GM18526 (cell line): ENCODE results near the gene ANKRD60.

Experiments
- POLR2A ChIP-seq: IDR thresholded peaks from 3 replicates; pipeline ENCODE4 v1.6.1; 2011; ENCODE audit not compliant: insufficient read length; ENCODE audit errors: extremely low read depth

Gene ANKRD60

DNA sequence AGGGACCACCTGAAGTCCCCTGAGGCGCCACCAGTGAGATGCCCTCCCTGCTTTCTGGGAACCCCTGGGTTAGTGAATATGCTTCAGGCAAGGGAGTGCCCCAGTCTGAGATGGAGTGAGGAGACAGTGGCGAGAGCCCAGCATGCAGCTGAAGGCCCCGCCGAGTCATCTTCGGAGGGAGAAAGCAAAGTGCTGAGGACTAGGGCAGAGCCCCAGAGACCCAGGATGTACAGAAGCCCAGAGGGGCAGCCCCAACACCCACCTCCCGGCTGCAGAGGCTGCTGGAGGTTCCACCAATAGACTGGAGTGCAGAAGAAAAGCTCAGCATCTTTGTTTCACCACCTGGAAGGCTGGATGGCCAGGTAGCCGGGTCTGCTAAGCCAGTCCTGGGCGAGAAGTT lies 14.1 kb downstream of the ANKRD60 start:
- no peak for TF ChIP-seq POLR2A

DNA sequence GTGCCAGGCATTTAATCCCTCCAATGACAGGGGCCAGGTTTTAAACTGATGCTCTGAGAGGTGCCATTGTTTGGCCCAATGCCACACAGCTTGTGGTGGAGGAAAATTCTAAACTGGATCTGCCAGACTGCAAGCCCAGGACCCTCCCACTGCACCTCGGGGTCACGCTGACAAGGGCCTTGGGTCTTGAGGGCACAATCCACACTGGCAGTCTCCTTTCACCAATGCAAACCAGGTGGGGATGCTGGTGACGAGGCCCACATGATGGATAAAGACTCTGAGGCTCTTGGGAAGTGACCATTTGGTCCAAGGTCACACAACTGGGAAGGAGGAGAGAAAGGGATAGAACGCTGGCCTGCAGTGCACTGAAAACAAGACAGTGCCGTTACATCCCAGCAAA lies 14.7 kb downstream of the ANKRD60 start:
- TF ChIP-seq POLR2A = no peak

DNA sequence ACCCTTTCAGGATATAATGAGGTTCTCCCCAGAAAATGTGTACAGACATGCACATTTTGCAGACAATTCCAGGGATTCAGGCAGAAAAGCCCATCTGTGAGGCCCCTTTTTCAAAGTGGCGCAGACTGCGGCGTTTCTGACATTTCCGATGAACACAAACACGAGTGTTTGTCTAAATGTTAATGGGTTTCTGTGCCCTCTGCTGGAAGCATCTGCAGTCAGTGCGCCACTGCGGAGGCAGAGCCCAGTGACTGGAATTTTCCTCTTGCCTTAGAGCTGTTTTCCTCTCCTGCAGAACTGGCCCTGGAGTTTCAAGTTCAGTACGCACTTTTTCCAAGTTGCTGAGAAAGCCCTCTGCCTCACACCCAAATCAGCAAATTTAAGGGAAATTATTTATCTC lies 15.3 kb downstream of the ANKRD60 start:
- no peak for TF ChIP-seq POLR2A

DNA sequence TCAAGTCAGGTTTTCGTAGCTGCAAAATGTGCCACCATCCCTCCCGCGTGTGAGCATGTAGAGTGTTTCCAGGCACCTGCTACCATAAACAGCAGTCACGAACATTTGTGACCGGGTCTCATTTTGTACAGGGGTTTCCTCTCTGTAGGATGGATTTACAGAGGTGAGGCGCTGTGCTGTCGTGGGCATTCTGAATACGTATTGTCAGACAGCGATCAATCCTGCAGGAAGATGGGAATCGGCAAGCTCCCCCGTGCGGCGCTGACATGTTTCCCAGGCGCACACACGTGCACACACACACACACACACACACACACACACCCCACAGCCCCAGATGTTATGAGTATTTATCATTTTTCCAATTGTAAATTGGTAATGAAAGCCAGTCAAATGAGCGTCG lies 15.8 kb downstream of the ANKRD60 start:
- no peak for TF ChIP-seq POLR2A

DNA sequence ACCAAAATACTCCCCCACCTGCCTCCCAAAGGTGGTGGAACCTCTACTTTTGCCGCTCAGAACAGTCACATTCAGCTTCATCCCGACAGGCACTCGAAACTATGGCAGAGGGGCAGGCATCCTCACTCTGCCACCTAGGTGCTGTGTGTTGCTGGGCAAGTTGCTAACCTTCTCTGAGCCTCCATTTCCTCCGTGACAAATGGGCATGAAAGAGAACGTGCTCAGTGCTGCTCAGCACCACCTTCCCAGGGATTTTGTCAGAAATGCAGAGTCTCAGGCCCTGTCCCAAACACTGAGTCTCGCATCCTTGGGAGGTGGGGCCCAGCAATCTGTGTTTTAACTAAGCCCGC lies 18.1 kb downstream of the ANKRD60 start:
- no peak for TF ChIP-seq POLR2A

DNA sequence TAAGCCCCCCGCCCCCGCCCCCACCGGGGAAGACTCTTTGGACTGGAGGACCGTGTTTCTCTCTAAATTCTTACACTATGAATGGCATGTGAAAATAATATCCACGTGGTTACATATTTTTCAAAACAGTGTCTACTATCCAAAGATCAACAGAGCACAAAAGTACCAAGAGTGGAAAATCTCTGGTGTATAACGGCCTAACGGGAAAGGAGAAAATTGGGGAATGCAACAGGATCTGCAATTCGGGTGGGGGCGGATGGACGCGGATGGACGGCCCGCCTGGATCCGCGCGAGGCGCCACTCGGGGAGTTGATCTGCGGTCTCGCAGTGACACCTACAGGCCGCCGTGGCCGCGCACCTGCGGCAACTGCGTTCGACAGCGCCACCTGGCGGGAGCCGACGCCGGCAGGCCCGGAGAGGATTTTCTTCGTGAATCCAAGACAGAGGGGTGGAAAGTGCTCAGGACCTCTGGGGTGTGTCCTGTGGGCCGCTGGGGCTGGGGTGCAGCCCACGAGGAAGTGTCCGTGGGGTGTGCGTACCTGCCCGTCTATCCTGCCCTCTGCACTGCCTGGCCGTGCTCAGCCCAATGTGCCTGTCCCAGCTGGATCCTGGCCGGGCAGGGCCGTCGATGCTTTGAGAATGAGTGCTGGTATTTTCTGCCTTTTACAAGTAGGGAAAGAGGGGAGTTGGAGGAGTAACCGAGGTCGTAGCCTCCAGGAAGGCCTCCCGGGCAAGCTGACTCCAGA lies 18.6 kb downstream of the ANKRD60 start:
- TF ChIP-seq POLR2A = no peak

DNA sequence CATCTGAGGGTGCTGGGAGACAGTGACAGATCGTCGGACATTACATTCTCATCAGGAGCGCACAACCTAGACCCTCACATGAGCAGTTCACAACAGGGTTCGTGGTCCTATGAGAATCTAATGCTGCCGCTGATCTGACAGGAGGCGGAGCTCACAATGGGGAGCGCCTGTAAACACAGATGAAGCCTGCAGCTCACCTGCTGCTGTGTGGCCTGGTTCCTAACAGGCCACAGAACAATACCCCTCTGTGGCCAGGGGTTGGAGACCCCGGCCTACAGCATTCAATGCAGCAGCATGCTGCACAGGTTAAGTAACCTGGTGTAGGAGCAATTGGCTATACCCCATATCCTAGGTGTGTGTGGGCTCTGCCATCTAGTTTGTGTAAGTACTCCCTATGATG lies 19.5 kb downstream of the ANKRD60 start:
- no peak for TF ChIP-seq POLR2A

DNA sequence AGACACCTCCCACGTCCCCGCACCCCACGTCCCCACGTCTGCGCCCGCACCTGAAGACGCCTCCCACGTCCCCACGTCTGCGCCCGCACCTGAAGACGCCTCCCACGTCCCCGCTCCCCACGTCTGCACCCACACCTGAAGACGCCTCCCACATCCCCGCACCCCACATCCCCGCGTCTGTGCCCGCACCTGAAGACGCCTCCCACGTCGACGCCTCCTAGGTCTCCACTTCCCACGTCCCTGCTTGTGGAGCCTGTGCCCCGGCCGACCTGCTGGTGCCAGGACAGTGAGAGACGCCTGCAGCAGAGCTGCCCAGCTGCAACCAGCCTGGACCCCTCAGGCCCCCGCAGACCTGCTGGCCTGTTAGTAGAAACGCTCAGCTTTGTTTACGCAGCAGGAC lies 22.6 kb downstream of the ANKRD60 start:
- TF ChIP-seq POLR2A = no peak

DNA sequence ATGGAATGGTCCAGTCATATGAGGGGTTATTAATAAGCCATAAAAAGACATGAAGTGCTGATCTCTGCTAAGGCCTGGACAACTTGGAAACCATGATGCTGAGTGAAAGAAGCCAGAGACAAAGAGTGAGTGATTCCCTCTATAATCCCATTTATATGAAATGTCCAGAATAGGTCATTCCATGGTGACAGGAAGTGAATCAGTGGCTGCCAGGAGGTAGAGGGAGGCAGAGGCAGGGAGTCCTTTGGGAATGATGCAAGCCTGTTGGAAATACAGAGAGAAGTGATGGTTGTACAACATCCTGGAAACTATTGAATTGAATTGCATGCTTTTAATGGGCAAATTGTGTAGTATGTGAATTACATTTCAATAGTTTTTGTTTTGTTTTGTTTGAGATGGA lies 26.4 kb downstream of the ANKRD60 start:
- no peak for TF ChIP-seq POLR2A

DNA sequence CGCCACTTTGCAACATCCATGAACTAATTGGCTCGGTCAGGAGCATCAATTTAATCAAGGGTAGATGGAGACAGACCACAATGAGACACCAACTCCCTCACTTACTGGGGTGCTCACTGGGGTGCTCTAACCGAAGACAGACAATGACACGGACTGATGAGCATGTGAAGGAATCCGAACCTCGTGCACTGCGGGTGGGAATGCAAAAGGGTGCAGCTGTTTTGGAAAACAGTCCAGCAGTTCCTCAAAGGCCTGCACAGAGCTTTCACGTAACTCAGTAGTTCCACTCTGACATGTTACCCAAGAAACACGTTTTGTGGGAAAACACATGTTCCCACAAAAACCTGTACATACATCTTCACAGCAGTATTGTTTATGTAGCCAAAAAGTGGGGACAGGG lies 26.8 kb downstream of the ANKRD60 start:
- no peak for TF ChIP-seq POLR2A

DNA sequence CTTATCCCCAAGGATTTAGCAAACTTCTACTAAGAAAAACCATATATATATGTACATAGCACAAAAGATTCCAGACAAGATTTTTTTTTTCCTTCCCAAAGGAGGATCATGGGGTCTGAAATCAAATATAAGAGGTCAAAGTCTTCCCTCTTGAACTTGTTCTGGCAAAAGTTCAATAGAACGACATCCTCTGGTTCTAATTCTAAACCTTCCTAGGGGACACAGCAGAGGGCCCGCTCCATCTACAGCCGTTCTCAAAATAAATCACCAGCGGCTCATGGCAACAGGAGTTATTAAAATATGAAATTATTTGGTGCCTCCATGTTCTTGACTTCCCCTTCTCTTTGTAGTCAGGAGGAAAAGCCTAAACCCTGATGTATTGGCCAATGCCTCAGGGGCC lies 29.0 kb downstream of the ANKRD60 start:
- TF ChIP-seq POLR2A = no peak

DNA sequence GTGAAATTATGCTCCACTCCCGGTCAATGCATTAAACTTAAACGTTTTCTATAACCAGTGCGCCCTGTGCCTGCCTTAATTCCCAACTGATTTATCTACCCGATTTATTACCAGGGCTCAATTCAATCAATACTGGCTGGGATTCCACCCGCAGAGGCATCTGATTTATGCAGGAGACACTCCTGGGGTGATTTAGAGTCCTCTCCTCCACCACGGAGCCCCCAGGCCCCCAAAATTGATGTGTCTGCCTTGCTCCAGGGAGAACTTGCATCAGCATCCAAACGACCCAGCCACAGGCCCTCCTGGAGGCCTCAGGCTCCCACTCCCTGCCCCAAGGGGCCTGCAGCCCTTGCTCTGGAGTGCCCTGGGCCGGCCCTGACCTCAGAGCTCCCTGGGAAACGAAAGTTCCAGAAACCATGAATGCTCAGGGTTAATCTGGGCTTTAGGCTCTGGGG lies 29.5 kb downstream of the ANKRD60 start:
- no peak for TF ChIP-seq POLR2A

DNA sequence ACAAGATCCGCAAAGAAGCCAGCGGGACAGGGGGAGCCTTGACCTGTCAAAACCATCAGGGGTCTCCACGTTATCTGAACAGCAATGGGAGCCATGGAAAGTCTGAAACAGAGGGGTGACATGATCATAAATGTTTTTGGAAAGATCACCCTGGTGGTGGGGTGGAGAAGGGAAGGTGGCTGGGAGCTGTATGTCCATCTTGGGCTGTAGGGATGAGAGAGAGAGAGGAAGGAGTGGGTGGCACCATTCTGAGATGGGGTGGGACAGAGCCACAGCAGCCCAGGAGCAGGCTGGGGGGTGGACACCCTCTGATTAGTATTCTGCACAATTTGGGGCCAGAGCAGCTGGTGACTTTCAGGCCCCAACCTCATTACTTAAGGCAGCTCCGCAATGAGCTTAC lies 30.1 kb downstream of the ANKRD60 start:
- TF ChIP-seq POLR2A = no peak

DNA sequence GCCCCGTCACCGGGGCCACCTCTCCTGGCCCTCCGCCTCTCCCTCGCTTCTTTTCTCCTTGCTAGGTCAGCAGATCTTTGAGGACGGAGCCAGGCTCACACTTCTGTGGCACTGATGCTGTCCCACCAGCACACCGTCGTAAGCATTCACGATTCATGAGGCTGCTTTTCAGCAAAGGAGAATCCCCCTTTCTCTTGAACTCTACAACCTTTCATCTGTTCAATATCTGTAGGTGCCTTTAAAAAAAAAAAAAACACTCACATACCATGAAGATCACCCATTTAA lies 31.3 kb downstream of the ANKRD60 start:
- no peak for TF ChIP-seq POLR2A

DNA sequence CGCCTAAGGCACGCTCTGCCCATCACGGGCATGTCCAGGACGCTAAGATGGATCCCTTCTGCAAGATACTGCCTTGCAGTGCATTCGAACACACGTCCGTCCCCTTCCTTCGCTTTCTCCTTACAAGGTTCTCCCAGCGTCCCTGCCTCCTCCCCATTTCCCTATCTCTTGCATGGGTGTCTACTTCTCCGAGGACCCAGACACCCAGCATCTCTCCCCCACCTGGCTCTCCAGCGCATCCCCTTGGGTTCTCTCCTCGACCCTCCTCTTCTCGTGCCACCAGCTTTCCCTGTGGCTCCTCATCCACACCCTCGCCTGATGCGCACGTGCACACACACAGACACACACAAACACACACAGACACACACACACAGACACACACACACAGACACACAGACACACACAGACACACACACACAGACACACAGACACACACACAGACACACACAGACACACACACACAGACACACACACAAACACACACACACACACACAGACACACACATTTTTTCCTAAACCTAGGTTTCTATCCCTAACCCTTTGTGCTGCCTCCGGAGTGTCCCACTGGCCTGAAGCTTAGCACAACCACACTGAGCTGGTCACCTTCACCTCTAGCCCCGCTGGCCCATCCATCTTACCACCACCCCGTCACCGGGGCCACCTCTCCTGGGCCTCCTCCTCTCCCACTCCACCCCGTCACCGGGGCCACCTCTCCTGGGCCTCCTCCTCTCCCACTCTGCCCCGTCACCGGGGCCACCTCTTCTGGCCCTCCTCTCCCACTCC lies 31.9 kb downstream of the ANKRD60 start:
- TF ChIP-seq POLR2A = no peak

DNA sequence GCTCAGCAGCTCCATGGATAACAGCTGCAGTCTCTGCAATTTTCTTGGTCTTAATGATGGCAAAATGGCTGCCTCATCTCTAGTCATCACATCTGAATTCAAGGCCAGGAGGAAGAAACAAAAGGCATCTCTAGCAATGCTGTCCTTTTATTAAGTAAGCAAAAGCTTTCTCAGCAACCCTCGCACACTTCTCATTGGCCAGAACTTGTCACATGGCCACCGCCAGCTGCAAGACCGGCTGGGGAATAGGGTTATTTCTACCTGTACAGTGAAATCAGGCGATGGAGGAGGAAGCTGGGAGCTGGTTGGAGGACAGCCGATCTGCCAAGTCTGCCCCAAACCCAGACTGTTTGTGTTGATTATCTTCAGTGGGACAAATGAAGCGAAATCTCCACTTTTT lies 33.4 kb downstream of the ANKRD60 start:
- TF ChIP-seq POLR2A = no peak
